ENCODE measurements around the gene BCR.

The BCR gene

GRCh38 chr22:23215294-23216241 is 35.3 kb downstream of the BCR start:
- peak in 1 of 3 donors; percentile 13 for DNase-seq (ENCODE audit: low read depth in 2 of 3, low spot score in 1 of 3)

- DNase-seq (ENCODE audit: low read depth in 2 of 3, low spot score in 1 of 3), result peak; percentile 42 to 46 (median 42)
Observed at GRCh38 chr22:23216461-23217170, 36.3 kb downstream of the BCR start.

DNA sequence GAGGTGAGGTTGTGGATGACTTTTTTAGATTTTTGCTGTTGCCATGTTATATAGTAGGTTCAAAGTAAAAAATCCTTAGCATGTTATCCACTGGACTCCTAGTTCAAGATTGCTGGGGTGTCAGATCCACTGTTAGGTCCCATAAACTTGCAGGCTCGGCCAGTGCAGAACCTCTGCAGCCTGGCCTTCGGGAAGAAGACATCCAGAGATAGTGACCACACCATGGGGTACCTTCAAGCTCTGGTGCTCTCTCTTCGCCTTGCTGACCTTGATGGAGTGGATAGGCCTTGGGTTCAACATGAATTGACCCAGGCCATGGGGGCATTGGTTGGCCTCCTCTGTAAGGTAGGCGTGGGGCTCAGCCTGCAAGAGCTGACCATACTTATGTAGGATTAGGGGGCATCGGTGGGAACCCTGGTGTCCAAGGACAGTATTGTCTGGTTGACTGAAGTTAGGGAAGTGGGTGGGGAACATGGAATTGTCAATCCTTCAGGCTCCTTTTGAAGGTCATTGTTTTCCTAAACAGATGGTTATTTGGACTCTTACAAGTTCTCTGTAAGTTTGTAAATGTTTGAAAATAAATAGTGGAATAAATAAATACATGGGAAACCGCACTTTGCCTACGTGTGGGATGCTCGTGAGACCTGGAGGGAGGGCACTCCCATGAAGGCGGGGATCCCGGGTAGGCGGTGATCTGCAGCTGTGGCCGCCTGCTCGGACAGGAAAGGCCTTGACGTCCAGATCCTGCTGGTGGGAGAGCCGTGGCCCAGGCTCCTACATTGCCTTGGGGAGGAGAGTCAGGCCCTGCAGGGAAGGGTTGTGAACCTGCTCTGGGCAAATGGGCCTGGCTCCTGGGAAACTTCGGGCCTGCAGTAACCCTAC is 37.1 kb downstream of the BCR start:
- no peak for DNase-seq (ENCODE audit: low read depth in 2 of 3, low spot score in 1 of 3)

DNA sequence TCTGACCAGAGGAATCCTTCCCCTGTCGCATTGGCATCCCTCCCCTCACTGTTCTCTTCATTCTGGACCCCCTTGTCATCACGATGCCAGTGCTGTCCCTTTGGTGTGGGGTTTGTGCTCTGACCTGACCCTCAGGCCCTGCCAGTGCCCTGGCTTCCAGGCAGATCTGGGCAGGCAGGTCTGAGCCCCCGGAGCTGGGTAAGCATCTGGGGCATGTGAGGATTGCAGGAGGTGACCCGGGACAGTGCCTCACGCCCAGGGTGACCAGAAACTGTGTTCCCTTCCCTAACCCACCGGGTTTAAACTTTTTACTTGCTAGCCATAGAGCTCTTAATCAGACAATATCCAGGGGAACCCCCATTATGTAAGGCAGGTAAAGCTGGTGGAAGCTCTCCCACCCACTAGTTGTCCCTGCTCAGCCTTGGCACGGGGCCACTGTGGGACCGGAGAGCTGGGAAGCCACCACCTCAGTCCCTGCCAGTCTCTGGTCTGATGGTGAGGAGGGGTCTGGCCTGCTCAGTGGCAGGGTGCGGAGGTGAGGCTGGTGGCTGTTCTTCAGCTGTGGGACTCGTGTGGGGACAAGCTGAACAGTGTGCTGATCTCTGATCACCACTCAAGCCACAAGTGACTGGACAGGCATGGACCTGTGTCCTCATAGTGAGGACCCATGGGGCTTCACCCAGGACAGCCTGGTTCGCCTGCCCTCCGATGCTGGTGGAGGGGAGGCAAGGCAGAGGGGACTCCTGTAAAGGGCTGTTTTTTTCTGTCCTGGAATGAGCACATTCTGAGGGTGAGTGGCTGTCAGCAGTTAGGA is 38.0 kb downstream of the BCR start:
- no peak for DNase-seq (ENCODE audit: low read depth in 2 of 3, low spot score in 1 of 3)

DNA sequence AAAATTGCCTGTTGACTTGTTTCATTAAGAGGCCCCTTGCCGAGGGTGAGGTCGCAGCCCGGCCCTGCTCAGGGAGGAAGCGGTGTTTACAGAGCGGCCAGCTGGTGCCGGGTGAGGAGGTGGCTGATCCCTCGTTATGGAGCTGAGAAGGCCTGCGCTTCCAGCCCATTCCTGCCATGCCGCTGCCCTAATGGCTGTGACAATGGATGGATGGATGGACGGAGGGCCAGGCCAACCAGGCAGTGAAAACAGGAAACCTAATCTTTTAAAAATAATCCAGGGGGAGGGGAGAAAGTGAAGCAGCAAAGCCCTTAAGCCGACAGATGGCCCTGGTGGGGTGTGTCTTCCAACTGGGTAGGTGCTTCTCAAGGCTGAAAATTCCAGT is 38.5 kb downstream of the BCR start:
- DNase-seq (ENCODE audit: low read depth in 2 of 3, low spot score in 1 of 3), result no peak

DNA sequence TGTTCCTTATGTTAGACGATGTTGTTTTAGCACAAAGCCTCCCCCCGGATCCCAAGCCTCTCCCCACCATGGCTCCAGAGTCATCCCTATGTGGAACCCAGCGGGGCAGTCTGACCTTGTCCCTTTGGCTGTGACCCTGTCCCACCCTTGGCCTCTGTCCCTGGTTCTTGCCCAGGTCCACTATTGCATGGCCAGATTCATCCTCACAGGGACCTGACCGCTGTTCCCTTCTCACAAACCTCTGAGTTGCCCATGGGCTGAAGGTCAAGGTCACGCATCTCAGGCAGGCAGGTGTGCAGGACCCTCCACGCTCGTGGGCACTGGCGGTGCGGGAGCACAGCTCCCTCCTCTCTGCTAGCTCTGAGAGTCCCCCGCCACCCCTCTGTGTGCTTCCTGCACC is 39.0 kb downstream of the BCR start:
- DNase-seq (ENCODE audit: low read depth in 2 of 3, low spot score in 1 of 3), result no peak

- DNase-seq (ENCODE audit: low read depth in 2 of 3, low spot score in 1 of 3), result peak; percentile 50 to 63 (median 55)
Observed at GRCh38 chr22:23219822-23220484, 39.6 kb downstream of the BCR start.

GRCh38 chr22:23220485-23221350 is 40.4 kb downstream of the BCR start:
- DNase-seq (ENCODE audit: low read depth in 2 of 3, low spot score in 1 of 3), result no peak

- DNase-seq (ENCODE audit: low read depth in 2 of 3, low spot score in 1 of 3), result no peak
Observed at GRCh38 chr22:23221351-23221804, 41.1 kb downstream of the BCR start.

GRCh38 chr22:23222033-23222792 is 41.9 kb downstream of the BCR start:
- no peak for DNase-seq (ENCODE audit: low read depth in 2 of 3, low spot score in 1 of 3)

- no peak for DNase-seq (ENCODE audit: low read depth in 2 of 3, low spot score in 1 of 3)
Observed at GRCh38 chr22:23222793-23223568, 42.7 kb downstream of the BCR start.

- no peak for DNase-seq (ENCODE audit: low read depth in 2 of 3, low spot score in 1 of 3)
Observed at GRCh38 chr22:23223569-23224317, 43.4 kb downstream of the BCR start.

GRCh38 chr22:23224846-23225245 is 44.5 kb downstream of the BCR start:
- DNase-seq (ENCODE audit: low read depth in 2 of 3, low spot score in 1 of 3), result no peak

GRCh38 chr22:23225337-23225723 is 45.0 kb downstream of the BCR start:
- no peak for DNase-seq (ENCODE audit: low read depth in 2 of 3, low spot score in 1 of 3)

GRCh38 chr22:23225724-23226496 is 45.6 kb downstream of the BCR start:
- DNase-seq (ENCODE audit: low read depth in 2 of 3, low spot score in 1 of 3), result no peak

DNA sequence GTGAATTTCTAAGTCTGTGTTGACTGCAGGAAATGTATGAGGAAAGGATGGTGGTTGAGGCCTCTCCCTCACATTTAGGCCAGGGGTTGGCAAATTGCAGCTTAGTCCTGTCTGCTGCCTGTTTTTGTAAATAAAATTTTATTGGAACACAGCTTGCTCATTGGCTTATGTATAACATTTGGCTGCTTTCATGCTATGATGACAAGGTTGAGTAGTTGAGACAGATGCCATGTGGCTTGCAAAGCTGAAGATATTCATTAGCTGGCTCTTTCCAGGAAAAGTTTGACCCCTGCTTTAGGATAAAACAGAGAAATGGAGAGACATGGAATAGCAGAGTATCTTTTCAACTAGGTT is 46.2 kb downstream of the BCR start:
- no peak for DNase-seq (ENCODE audit: low read depth in 2 of 3, low spot score in 1 of 3)
